Measurements from ENCODE around the gene BEX4.
"Not testable (repeated sequence)": the region's sequence is repeated elsewhere in the genome, so short reads cannot be mapped to it uniquely, and the experiment has no call there.

BEX4 gene, protein sequence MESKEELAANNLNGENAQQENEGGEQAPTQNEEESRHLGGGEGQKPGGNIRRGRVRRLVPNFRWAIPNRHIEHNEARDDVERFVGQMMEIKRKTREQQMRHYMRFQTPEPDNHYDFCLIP

DNA sequence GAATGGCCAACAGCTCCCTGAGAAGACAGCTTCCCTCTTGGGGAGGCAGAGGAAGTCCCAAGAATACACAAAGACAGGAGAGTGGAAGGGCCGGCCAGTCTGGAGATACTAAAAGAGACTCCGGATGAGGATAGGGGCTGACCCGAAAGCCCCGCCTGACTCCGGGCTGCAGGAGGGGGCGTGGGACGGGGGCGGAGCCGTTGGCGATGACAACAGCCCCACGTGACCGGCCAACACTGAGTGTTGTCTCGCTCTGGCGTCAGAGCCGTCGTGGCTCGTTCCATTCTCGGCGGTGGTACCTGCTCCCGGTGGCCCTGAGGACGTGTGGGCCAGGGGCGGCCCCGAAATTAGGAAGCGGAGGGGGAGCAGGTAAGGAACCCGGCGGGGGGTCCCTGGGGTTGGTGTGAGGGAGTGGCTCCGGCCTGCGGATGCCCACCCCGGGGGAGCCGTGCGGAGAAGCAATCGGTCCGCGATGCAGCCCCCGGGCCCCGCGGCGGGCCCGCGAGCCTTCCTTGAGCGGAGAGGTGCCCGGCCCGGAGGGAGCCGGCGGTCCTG is at the start of gene BEX4:
BEX4 (plus strand) TSS at position 239 of the 555 bp plus-strand sequence. CDS start 1,046 bp downstream, outside the sequence.
- peak; percentile 77 for DNase-seq

DNA sequence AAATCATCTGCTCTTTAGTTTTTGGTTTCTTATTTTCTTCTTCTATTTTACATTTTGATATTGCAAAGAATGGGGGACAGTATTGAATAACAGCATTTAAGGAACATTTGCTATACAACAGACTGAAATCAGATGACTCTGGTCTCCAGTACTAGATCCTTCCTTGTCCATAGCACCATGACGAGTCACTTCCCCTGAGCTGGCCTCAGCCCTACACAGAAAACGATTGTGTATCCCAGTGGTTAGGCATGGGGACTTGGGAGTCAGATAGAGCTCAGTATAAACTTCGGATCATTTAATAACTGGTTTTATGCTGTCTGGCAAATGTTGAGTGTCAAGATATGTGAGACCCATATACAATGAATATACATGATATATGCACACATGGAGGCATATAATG is 44.7 kb upstream of the BEX4 start:
- no peak for DNase-seq

DNA sequence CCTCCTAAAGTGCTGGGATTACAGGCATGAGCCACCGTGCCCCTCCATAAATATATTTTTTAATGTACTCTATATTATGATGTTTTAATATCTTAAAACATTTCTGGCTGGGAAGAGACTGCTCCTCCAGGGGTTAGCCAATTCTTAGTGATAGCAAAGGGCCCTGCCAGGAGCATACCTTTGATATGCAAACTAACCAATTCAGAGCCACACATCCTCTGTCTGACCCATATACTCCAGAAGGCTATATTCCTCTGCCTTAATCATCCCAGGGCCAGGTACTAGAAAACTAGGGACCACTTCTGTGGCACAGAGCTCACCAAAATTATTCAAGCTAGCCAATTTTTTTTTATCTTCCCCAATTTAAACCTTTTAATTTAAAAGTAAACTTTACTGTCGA is 43.6 kb upstream of the BEX4 start:
- DNase-seq, result no peak

DNA sequence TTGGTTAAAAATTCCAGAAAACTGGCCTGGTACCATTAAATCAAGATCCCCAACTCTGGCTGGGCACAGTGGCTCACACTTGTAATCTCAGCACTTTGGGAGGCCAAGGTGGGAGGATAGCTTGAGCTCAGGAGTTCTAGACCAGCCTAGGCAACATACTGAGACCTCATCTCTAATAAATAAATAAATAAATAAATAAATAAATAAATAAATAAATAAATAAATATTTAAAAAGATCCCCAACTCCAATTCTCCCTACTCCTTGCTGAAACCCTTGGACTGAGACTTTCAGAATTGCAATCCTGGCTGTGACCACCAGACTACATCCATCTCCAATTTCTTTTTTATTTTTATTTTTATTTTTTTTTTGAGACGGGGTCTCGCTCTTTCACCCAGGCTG is 39.7 kb upstream of the BEX4 start:
- DNase-seq, result not testable (repeated sequence)

DNA sequence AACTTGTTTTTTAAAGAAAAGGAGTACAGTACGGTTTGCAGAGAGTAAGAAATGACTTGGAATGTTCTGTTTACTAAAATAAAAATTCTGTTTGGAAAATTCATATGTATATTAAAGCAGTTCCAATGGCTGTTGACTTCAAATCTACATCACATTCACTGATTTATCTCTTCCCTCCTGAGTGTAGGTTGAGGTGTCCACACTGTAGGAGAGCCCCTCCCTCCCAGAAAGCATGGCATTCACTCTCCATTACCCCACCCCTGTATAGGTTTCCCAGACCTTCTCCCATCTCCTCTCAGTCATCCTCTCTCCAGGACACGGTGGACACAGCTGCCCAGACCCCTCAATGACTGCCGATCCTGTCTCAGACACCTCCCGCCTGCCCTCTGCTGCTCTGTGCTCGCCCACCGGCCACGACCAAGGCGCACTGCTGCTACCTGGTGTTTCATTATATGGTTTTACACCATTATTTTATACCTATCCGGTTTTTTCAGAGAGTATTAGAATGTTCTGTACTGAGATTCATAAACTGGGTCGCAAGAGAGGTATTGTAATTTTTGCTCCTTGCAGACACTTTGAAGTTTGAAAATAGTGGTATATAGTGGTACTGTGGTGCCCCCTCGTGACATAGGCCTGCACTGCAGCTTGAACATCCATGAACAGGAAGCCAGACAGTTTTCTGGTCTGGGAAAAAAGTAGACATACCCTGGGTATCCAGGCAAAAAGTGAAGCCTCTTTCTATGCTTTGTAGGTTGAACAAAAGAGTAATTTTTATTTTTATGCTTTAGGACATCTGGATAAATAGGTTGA is 38.8 kb upstream of the BEX4 start:
- DNase-seq, result peak; percentile 36

DNA sequence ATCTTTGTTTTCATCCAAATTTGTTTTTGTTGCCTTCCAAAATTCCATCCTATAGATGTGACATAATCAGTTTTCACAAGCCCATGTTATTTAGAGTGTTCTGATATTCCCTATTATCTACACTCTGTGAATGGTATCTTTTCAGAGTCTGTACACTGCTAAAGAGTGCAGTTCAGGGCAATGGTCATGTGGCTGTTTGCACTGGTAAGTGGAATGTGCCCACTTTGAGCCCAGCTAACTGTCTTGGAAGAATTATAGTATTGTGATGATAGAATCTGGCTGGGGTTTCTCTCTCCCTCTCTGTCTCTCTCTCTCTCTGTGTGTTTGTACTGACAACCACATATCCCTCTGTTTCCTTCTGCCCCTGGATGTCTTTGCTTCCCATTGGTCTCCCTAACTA is 37.4 kb upstream of the BEX4 start:
- DNase-seq, result no peak

DNA sequence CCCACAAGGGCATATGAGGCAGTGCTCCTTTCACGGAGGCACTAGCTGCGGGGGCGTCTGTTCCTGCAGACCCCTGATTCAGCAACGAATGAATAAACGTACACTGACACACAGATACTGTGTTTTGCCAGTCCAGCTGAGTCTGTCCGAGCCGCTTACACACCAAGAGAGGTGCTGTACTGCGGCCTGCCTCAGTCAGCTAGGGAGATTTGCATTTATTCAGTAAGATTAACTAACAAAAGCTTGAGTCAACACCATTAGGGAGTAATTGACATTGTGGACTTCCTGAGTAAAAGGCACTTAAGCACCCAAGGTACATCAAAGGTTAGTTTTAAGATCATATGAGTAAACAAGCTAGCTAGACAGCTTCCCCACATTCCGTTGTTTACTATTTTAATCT is 31.0 kb upstream of the BEX4 start:
- DNase-seq, result no peak

DNA sequence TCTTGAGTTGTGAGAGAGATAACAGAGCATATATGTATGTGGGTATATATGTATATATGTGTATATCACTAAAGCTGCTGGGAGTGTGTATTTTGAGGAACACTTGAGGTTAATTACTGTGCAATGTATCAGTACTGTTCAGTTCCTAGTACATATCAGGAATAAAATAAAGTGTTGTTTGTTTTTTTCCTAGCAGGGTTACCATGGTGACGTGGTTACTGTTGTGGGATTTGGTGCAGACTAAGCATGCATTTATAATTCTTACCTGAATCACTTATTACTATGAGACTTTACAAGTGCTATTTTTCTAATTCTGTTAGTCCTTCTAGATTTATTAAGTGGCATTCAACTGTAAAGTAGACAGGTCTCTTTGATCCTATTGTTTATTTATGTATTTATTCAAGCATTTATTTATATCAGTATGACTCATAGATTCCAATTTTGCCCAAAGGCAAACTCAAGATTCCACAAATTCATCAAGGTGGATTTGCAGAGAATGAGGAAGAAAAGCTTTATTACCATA is 26.9 kb upstream of the BEX4 start:
- no peak for DNase-seq

DNA sequence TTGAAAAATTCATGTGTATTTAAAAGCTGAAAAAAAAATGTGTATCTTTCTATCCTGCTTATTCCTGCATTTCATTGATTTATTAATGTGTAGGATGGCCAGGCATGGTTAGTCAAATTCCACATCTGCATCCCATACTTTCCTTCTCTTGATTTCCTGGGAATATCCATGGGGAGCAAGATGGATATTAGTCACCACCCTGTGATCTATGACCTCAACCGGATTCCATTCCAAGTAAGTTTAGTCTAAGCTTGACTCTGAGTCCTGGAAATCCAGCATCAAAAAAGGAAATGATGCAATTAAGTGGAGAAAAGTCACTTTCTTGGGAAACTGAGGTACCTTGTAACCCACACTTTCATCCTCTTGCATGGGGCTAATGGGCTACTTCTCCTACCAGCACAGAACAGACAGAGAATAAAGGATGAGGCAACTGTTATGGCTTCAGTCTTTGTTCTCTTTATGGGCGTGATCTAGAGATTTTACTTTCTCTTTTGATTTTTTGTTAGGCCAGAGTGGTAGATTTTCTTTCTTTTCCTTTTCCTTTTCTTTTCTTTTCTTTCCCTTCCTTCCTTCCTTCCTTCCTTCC is 17.1 kb upstream of the BEX4 start:
- DNase-seq, result no peak

DNA sequence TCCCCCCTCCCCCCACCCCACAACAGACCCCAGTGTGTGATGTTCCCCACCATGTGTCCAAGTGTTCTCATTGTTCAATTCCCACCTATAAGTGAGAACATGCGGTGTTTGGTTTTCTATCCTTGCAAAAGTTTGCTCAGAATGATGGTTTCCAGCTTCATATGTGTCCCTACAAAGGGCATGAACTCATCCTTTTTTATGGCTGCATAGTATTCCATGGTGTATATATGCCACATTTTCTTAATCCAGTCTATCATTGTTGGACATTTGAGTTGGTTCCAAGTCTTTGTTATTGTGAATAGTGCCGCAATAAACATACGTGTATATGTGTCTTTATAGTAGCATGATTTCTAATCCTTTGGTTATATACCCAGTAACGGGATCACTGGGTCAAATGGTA is 16.2 kb upstream of the BEX4 start:
- not testable (repeated sequence) for DNase-seq

DNA sequence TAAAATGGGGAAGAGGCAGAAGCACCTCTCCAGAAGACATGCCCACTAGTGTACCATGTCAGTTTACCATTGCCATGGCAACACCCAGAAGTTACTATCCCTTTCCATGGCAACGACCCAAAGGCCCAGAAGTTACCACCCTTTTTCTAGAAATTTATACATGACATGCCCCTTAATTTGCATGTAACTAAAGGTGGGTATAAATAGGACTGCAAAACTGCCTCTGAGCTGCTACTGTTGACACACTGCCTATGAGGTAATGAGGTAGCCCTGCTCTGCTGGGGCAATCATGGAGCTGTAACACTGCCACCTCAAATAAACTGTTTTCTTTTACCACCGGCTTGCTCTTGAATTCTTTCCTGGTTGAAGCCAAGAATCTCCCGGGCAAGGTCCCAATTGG is 13.9 kb upstream of the BEX4 start:
- no peak for DNase-seq

DNA sequence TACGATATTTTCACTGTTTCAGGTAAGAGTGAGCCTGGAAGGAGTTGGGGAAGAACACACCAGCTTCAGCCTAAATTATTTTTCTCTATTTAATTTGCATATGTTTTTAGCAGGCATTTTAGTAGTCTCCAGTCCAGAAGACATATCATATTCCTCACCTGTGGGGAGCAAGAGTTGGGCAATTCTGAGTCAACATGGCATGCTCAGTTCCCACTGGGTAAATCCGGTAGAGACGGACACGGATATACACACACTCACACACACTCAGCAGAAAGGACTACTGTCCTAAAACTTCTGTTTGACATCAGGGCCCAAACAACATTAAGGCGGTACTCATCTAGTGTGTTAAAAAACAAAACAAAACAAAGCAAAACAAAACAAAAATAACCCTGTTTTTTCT is 4.9 kb upstream of the BEX4 start:
- no peak for DNase-seq

DNA sequence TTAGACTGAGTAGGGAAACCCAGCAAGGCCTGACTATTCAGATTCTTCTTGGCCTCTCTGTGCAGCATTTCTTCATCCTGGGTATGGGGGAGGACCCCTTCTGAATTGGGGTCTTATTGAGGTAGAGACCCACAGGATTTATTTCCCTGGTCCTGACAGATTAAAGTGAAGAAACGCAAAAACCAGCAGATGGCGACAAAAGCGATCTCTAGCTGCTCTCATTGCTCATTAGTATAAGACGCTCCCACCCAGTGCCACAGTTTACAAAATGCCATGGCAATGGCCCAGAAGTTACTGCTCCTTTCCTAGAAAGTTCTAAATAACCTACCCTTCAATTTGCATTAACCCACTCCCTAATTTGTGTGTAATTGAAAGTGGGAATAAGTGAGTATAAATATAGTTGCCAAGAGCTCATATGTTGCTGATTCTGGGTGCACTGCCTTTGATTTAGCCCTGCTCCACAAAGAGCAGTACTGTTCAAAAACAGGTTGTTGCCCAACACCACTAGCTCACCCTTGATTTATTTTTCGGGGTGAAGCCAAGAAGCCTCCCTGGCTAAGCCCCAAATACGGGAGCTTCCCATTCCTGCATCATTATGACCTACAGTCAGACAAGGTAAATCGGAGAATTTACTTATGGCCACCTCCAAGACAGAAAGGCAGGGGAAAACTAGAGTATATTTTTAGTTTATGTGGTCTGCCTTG is 3.7 kb upstream of the BEX4 start:
- DNase-seq, result peak; percentile 31

DNA sequence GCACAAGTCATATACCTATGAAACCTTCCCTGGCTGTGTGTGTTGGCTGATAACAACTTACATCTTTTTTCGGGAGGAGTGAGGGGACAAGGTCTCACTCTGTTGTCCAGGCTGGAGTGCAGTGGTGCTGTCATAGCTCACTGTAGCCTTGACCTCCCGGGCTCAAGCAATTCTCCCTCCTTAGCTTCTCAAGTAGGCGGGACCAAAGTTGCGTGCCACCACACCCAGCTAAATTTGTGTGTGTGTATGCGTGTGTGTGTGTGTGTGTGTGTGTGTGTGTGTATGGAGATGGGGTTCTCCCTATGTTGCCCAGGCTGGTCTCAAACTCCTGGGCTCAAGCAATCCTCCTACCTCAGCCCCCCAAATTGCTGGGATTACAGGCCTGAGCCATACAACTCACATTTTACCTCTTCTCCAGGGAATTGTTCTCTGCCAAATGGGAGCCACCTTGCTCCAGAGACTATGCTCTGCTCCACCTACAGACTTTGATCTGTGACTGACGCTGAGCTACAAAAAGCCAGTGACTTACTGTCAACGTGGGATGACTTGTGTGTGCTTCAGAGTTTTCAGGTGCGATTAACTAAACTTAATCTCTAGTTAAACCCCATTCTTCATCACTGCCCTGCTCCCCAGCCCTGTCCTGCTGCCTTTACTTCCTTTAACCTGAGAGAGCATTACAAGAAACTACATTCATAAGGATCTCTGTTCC is 2.0 kb upstream of the BEX4 start:
- no peak for DNase-seq

DNA sequence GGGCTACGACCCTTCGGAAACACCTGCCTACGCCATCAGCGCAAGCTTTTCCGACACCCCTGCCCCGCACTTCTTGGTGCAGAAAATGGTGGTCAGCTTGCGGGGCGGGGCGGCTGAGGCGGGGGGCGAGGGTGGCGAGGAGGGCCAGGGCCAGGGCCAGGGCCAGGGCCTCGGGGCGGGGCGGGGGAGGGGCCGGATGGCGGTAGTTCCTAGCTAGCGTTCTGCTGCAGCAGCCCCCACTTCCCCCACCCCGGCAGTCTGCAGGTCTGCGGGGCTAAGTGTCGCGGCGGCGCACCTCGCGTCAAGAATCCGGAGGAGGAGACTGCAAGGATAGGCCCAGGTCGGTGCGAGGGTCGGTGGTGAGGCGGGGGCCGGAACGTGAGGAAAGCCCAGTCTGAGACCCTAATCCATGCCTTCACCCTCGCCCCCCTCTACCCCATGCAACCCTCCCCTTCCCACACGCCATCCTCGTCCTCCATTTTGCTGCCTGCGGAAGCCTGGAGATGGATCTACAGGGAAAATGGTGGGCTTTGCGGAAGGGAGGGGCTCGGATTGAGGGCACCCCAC is 600 bp downstream of the BEX4 start:
- peak; percentile 16 for DNase-seq

DNA sequence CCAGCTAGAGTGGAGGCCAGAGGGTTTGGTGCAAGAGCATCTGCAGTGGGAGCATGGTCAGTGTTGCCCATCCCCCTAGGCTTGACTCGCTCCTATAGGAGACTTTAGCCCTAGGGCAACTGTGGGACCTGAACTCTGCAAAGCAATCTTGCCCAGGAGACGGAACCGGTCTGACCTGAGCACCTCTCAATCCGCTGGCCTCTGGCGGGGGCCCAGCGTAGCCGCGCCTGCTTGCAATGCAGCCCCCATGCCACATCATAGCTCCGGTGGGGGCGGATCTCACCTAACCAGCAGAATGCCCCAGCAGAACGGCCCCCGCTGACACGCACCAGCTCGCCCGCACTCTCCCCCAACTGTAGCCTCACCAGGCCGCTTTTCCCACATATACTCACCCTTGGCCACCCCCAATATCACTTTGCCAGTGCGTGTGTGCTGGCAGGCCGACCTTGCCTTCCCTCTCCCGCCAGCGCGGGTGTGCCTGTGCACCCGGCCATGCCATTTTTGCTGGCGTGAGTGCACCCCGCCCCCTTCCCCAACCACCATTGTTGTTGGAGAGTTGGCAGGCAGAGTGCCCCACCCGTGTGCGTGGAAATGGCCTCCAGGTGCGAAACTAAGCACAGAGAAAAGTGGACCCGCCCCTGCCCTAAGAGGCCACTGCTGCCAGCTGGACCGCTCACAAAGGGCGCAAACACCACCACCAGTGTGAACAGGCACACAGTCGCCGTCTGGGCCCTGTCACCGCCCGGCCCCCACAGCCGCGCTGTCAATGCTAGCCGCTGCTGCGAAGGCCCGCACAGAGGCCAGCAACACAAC is 5.8 kb downstream of the BEX4 start:
- no peak for DNase-seq

DNA sequence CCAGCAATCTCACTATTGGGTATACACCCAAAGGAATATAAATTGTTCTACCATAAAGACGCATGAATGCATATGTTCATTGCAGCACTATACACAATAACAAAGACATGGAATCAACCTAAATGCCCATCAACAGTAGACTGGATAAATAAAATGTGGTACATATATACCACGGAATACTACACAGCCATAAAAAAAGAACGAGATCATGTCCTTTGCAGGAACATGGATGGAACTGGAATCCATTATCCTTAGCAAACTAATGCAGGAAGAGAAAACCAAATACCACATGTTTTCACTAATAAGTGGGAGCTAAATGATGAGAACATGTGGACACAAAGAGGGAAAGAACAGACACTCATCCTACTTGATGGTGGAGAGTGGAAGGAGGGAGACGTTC is 11.0 kb downstream of the BEX4 start:
- not testable (repeated sequence) for DNase-seq

DNA sequence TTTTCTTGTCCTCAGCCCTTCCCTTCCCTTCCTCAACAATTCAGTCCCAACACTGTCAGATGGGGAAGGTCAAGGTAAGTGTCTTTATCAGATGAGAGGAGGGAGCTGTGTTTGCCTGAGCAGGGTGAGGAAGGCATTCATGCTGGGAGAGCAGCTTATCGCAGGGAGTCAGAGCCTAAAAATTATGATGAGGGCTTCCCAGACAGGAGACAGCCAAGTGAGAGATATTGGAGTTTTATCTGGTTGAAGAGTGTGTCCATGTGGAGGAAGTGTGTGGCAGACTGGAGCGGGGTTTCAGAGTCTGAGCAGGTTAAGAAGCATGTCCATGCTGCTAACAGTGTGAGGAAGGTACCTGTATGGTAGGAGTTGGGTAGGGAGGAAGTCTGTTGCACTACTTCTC is 18.4 kb downstream of the BEX4 start:
- no peak for DNase-seq

DNA sequence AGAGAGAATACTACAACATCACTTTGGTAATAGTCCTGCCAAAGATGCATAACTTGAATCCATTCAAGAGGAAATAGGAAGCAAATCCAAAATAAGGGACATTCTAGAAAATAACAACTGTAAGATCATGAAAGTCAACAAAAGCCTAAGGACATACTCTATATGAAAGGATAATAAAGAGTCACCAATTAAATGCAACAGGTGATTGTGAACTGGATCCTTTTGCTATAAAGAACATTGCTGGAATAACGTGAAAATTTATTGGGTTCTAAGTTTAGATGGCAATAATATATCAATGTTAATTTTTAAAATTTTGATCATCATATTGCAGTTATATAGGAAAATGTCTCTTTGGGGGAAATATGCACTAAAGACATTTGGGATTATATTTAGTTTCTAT is 20.0 kb downstream of the BEX4 start:
- DNase-seq, result no peak

DNA sequence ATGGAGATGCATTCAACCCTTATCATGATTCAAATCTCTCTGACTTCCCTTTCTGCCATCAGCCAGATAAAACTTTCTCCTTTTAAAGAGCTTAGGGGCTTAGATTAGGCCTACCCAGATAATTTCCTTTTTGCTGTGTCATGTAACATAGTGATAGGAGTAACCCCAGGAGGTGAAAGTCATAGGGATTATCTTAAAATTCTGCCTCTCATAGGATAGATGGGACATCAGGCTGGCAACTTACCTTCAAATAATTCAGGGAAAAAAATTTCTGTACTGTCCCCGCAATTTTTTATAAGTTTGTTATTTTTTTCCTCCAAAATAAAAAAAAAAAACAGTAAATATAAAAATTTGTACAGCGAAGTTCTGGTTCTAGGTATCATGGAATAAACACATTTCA is 20.7 kb downstream of the BEX4 start:
- not testable (repeated sequence) for DNase-seq

DNA sequence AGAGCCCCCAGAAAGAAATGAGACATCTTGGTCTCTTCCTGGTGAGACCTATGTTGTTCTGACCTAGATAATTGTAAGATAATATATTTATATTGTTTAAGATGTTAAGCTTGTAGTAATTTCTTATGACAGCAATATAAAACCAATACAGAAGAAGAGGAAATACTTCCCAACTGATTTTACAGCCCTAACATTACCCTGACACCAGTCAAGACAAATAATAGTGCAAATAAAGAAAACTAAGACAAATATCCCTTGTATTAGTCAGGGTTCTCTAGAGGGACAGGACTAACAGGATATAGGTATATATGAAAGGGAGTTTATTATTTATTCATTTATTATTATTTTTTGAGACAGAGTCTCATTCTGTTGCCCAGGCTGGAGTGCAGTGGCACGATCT is 21.4 kb downstream of the BEX4 start:
- no peak for DNase-seq
